ENCODE data around the gene TRIM58. TPM values are rescaled to one million over a fixed set of nuclear protein-coding genes. Genes with fewer than 3 reads are reported as not detected.

The TRIM58 gene
- total and polyA plus RNA-seq, 9 of the 15 experiments (the other 6 are each of a cell fraction or from before 2014, with no cell fraction given), result 3.8 to 19.1 (median 7.2) TPM

DNA sequence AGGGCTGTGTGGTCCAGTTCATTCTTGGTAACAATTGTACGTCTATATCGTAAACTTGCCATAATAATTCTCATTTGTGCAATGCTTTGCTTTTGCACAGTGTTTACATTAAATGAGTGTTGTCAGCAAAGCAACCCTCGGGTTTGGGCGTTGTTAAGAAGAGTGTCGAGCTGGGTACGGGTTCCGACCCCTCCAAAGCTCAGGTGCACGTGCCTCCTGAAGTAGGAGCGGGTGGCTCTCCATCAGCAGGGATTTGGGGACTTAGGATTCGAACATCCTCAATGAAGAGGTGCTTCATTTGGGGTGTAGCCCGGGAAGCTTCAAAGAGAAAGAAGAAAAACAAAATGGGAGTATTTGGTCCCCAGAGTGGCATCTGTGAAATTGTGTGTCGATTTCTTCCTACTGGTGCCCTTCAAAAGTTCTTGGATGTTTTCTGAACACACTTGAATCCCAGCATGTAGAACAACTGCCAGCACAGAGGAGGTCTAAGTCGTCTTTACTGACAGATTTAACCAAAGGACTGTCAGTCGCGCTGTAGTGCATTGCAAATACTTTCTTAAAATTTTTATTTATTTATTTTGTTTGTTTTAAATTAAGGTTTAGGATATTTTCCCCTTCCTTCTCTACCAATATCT is 1.1 kb downstream of the TRIM58 start (continued):
- TF ChIP-seq ARID3B (CRISPR knock-in tag; IDR thresholded peaks at IDR 0.05; ENCODE audit: borderline replicate concordance), result no peak
- TF ChIP-seq SRSF7 (optimal IDR thresholded peaks at IDR 0.05; ENCODE audit: low read depth, low read length), result no peak
- TF ChIP-seq NFYB (IDR thresholded peaks at IDR 0.05; ENCODE audit: extremely low read depth, insufficient read length), result no peak
- no peak for TF ChIP-seq EWSR1 (IDR thresholded peaks at IDR 0.05; ENCODE audit: borderline replicate concordance, low read depth, partially characterized antibody)
- TF ChIP-seq ASH1L (IDR thresholded peaks at IDR 0.05; ENCODE audit: borderline replicate concordance, low read depth, partially characterized antibody), result no peak
- TF ChIP-seq PPARD (CRISPR knock-in tag; IDR thresholded peaks at IDR 0.05), result no peak
- TF ChIP-seq, protein P1, sequence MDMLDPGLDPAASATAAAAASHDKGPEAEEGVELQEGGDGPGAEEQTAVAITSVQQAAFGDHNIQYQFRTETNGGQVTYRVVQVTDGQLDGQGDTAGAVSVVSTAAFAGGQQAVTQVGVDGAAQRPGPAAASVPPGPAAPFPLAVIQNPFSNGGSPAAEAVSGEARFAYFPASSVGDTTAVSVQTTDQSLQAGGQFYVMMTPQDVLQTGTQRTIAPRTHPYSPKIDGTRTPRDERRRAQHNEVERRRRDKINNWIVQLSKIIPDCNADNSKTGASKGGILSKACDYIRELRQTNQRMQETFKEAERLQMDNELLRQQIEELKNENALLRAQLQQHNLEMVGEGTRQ (CRISPR knock-in tag; IDR thresholded peaks at IDR 0.05), result 0 out of 2 replicates have a peak, but pooled peaks have one; percentile 7
- 0 out of 2 replicates have a peak, but pooled peaks have one; percentile 19 for TF ChIP-seq MIER1 (IDR thresholded peaks at IDR 0.05; ENCODE audit: low read depth)
- no peak for TF ChIP-seq GTF2A2 (tag; IDR thresholded peaks at IDR 0.05)
- no peak for TF ChIP-seq ZNF707 (CRISPR knock-in tag; conservative IDR thresholded peaks at IDR 0.05)
- no peak for TF ChIP-seq ZFP1 (CRISPR knock-in tag; IDR thresholded peaks at IDR 0.05)
- no peak for TF ChIP-seq ZKSCAN3 (CRISPR knock-in tag; IDR thresholded peaks at IDR 0.05)
- no peak for TF ChIP-seq KLF16 (IDR thresholded peaks at IDR 0.05)
- TF ChIP-seq ZNF696 (CRISPR knock-in tag; conservative IDR thresholded peaks at IDR 0.05), result no peak
- no peak for TF ChIP-seq HEY1 (CRISPR knock-in tag; IDR thresholded peaks at IDR 0.05; ENCODE audit: borderline replicate concordance)
- TF ChIP-seq BRF1 (IDR thresholded peaks at IDR 0.05; ENCODE audit: borderline replicate concordance, extremely low read depth, insufficient read length), result no peak
- no peak for TF ChIP-seq PHTF2 (CRISPR knock-in tag; IDR thresholded peaks at IDR 0.05)
- no peak for TF ChIP-seq ZNF785 (CRISPR knock-in tag; IDR thresholded peaks at IDR 0.05)
- TF ChIP-seq SMARCA4 (IDR thresholded peaks at IDR 0.05), result 0 out of 2 replicates have a peak, but pooled peaks have one; percentile 3
- TF ChIP-seq FOXK2 (conservative IDR thresholded peaks at IDR 0.05 in 1 of 2, IDR thresholded peaks at IDR 0.05 in 1 of 2; ENCODE audit: low read depth in 2 of 2), result peak; percentile 16 to 36; a peak in 1 of 4 replicates
- TF ChIP-seq, protein P2, sequence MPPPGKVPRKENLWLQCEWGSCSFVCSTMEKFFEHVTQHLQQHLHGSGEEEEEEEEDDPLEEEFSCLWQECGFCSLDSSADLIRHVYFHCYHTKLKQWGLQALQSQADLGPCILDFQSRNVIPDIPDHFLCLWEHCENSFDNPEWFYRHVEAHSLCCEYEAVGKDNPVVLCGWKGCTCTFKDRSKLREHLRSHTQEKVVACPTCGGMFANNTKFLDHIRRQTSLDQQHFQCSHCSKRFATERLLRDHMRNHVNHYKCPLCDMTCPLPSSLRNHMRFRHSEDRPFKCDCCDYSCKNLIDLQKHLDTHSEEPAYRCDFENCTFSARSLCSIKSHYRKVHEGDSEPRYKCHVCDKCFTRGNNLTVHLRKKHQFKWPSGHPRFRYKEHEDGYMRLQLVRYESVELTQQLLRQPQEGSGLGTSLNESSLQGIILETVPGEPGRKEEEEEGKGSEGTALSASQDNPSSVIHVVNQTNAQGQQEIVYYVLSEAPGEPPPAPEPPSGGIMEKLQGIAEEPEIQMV (tag; conservative IDR thresholded peaks at IDR 0.05; ENCODE audit: low read depth), result no peak
- no peak for TF ChIP-seq NR3C1 (CRISPR knock-in tag; IDR thresholded peaks at IDR 0.05)
- no peak for TF ChIP-seq SPI1 (IDR thresholded peaks at IDR 0.05; ENCODE audit: borderline replicate concordance, low read depth, low read length)
- TF ChIP-seq SLC30A9 (CRISPR knock-in tag; IDR thresholded peaks at IDR 0.05), result no peak
- TF ChIP-seq HMG20A (CRISPR knock-in tag; conservative IDR thresholded peaks at IDR 0.05), result no peak
- TF ChIP-seq GTF2F1 (IDR thresholded peaks at IDR 0.05; ENCODE audit: low read depth, low read length), result no peak
- TF ChIP-seq YBX1 (IDR thresholded peaks at IDR 0.05), result no peak
- no peak for TF ChIP-seq ZEB2 (IDR thresholded peaks at IDR 0.05)
- TF ChIP-seq CAMTA2 (CRISPR knock-in tag; conservative IDR thresholded peaks at IDR 0.05), result no peak
